Mesenchymal stem cell (in vitro differentiated cells and primary cell): Measurements from ENCODE around the gene IFI44. TPM values are rescaled to one million over a fixed set of nuclear protein-coding genes. Genes with fewer than 3 reads are reported as not detected.
A peak's percentile ranks its signal among the peaks of the same experiment; 100 is the strongest.

Source experiments
- DNase-seq: peaks from one replicate; pipeline ENCODE4 v3.0.0-alpha.2; 2013
- H2AFZ ChIP-seq: one replicate; pipeline ENCODE4 v1.6.1; 2013; ENCODE audit warnings: low read depth, mild to moderate bottlenecking, control low read depth, inconsistent platforms, low read length, moderate library complexity
- H2AK5ac ChIP-seq: 2 replicates; pipeline ENCODE4 v1.6.1; 2013; ENCODE audit warnings: low read length, moderate library complexity, mild to moderate bottlenecking, inconsistent platforms; ENCODE audit not compliant: severe bottlenecking
- H2BK120ac ChIP-seq: one replicate; pipeline ENCODE4 v1.6.1; 2013; ENCODE audit warnings: low read depth, mild to moderate bottlenecking, inconsistent platforms, low read length, moderate library complexity
- H2BK12ac ChIP-seq, 2 experiments: one replicate each; pipeline ENCODE4 v1.6.1; 2013; ENCODE audit warnings: inconsistent platforms in 2 of 2, low read length in 2 of 2, mild to moderate bottlenecking in 2 of 2, moderate library complexity in 2 of 2, control low read depth in 1 of 2
- H2BK15ac ChIP-seq: one replicate; pipeline ENCODE4 v1.6.1; 2013; ENCODE audit warnings: mild to moderate bottlenecking, low read depth, inconsistent platforms; ENCODE audit not compliant: poor library complexity, severe bottlenecking
- H2BK5ac ChIP-seq: 2 replicates; pipeline ENCODE4 v1.6.1; 2013; ENCODE audit warnings: low read depth, mild to moderate bottlenecking, low read length, control low read depth, inconsistent platforms; ENCODE audit not compliant: poor library complexity, severe bottlenecking
- H3K14ac ChIP-seq, 2 experiments: one replicate each; pipeline ENCODE4 v1.6.1; 2013; ENCODE audit warnings: inconsistent platforms in 2 of 2, low read length in 2 of 2, control low read depth in 1 of 2, mild to moderate bottlenecking in 1 of 2, moderate library complexity in 1 of 2
- H3K18ac ChIP-seq, 2 experiments: one replicate each; pipeline ENCODE4 v1.6.1; 2013; ENCODE audit warnings: inconsistent platforms in 2 of 2, low read length in 2 of 2, control low read depth in 1 of 2, low read depth in 1 of 2, mild to moderate bottlenecking in 1 of 2
- H3K23ac ChIP-seq, 2 experiments: one replicate each; pipeline ENCODE4 v1.6.1; 2013; ENCODE audit warnings: inconsistent platforms in 2 of 2, low read length in 2 of 2, mild to moderate bottlenecking in 2 of 2, moderate library complexity in 2 of 2, control low read depth in 1 of 2
- H3K27ac ChIP-seq: 2 replicates; pipeline ENCODE4 v1.5.1; 2013; ENCODE audit warnings: mild to moderate bottlenecking, moderate library complexity, low read length, control low read depth, inconsistent platforms; ENCODE audit not compliant: poor library complexity, severe bottlenecking
- H3K27me3 ChIP-seq, 2 experiments: 2 replicates each; pipeline versions ENCODE4 v1.6.1 to v1.7.0; 2013; ENCODE audit warnings: low read length in 2 of 2, mild to moderate bottlenecking in 2 of 2, moderate library complexity in 2 of 2, control low read depth in 1 of 2, inconsistent platforms in 1 of 2; ENCODE audit not compliant: control insufficient read depth in 1 of 2, insufficient read depth in 1 of 2
- H3K36me3 ChIP-seq, 2 experiments: 2 replicates each; pipeline versions ENCODE4 v1.6.1 to v1.7.0; 2013; ENCODE audit warnings: low read length in 2 of 2, control low read depth in 1 of 2, inconsistent platforms in 1 of 2, low read depth in 1 of 2, mild to moderate bottlenecking in 1 of 2; ENCODE audit not compliant: insufficient read depth in 2 of 2, control insufficient read depth in 1 of 2
- H3K4ac ChIP-seq, 2 experiments: one replicate each; pipeline ENCODE4 v1.6.1; 2013; ENCODE audit warnings: inconsistent platforms in 2 of 2, low read length in 2 of 2, mild to moderate bottlenecking in 2 of 2, moderate library complexity in 2 of 2, control low read depth in 1 of 2, low read depth in 1 of 2
- H3K4me1 ChIP-seq: 2 replicates; pipeline ENCODE4 v1.6.1; 2013; ENCODE audit warnings: low read depth, low read length, control low read depth; ENCODE audit not compliant: control insufficient read depth, insufficient read depth
- H3K4me2 ChIP-seq: 2 replicates; pipeline ENCODE4 v1.6.1; 2013; ENCODE audit warnings: low read length, mild to moderate bottlenecking, inconsistent platforms; ENCODE audit not compliant: poor library complexity, severe bottlenecking
- H3K4me3 ChIP-seq, 2 experiments: 2 replicates each; pipeline versions ENCODE4 v1.5.1 to v1.7.0; 2013; ENCODE audit warnings: low read length in 2 of 2, mild to moderate bottlenecking in 2 of 2, control low read depth in 1 of 2, low read depth in 1 of 2; ENCODE audit not compliant: insufficient read depth in 1 of 2
- H3K79me1 ChIP-seq: replicated peaks from 2 replicates; pipeline ENCODE4 v1.6.1; 2013; ENCODE audit warnings: mild to moderate bottlenecking, control low read depth, low read length, inconsistent platforms; ENCODE audit not compliant: poor library complexity, severe bottlenecking
- H3K9ac ChIP-seq: 2 replicates; pipeline ENCODE4 v1.7.0; 2013; ENCODE audit warnings: mild to moderate bottlenecking, low read length, moderate library complexity
- H3K9me3 ChIP-seq: 2 replicates; pipeline ENCODE4 v1.7.0; 2013; ENCODE audit warnings: mild to moderate bottlenecking, low read length; ENCODE audit not compliant: control insufficient read depth
- H4K8ac ChIP-seq: one replicate; pipeline ENCODE4 v1.6.1; 2013; ENCODE audit warnings: inconsistent platforms, mild to moderate bottlenecking, low read length, moderate library complexity
- H4K91ac ChIP-seq: one replicate; pipeline ENCODE4 v1.6.1; 2013; ENCODE audit warnings: mild to moderate bottlenecking, low read length, inconsistent platforms
- WGBS: methylation state at CpG from one replicate; pipeline ENCODE4 v1.1.7; 2013; ENCODE audit warnings: mixed read lengths; 5-methylcytosine and 5-hydroxymethylcytosine counted together
- polyA plus RNA-seq, 2 experiments: library from polyadenylated mRNA; stranded (reverse); fragments of 200-250 nt; gene quantifications; one replicate each; pipeline ENCODE4 v1.2.3, GENCODE V29; 2013

Gene IFI44, protein sequence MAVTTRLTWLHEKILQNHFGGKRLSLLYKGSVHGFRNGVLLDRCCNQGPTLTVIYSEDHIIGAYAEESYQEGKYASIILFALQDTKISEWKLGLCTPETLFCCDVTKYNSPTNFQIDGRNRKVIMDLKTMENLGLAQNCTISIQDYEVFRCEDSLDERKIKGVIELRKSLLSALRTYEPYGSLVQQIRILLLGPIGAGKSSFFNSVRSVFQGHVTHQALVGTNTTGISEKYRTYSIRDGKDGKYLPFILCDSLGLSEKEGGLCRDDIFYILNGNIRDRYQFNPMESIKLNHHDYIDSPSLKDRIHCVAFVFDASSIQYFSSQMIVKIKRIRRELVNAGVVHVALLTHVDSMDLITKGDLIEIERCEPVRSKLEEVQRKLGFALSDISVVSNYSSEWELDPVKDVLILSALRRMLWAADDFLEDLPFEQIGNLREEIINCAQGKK
- 4.0 TPM for polyA plus RNA-seq (2013, experiment 1 of 2)
- 4.1 TPM for polyA plus RNA-seq (2013, experiment 2 of 2)

GRCh38 chr1:78649628-78650027, at the start of gene IFI44:
TSS of gene IFI44 (plus strand) at chr1:78649831. CDS start at chr1:78650196, 365 bp downstream.
- Histone ChIP-seq H3K36me3 (peaks cover 0 to 9% of the 10 kb centered on the region in 2 experiments), H3K9me3 (no peaks in the 10 kb centered on the region), H3K9ac (peak within 1 kb of the TSS; percentile 95), H2BK5ac (no peak within 1 kb of the TSS), H4K8ac (no peak within 1 kb of the TSS), H2BK15ac (no peak within 1 kb of the TSS), H2AK5ac (no peak within 1 kb of the TSS), H2AFZ (no peak within 1 kb of the TSS), H3K27ac (no peak within 1 kb of the TSS), H3K4me1 (no peaks in the 10 kb centered on the region), H3K4ac (no peak within 1 kb of the TSS), H3K27me3 (no peaks in the 10 kb centered on the region), H3K14ac (no peak within 1 kb of the TSS), H4K91ac (no peak within 1 kb of the TSS), H3K18ac (no peak within 1 kb of the TSS), H3K4me3 (peak within 1 kb of the TSS in 1 of 2 experiments; percentile 83), H2BK120ac (no peak within 1 kb of the TSS), H3K79me1 (no peaks in the 10 kb centered on the region), H2BK12ac (no peak within 1 kb of the TSS), H3K23ac (no peak within 1 kb of the TSS), H3K4me2 (no peak within 1 kb of the TSS)
- peak; percentile 65 for DNase-seq

DNA sequence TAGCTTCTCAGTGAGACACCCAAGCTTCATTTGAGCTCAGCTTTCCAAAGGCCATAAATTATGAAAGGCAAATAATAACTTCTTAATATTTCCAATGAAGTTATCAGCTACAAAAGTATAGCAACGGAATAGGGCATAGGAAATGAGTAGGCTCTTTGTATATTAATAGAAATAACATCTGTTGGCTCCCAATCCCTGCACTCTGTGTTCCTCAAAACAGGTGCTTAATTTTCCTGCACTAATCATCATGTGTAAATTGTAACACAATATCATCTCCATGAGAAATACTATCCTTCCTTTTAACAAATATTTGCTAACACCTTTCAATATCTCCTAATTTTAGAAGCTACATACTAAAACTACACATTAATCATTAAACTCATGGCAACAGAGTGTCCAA, 48.6 kb upstream of the IFI44 start:
- Histone ChIP-seq H3K4ac (no peak overlapping the region), H3K23ac (no peak overlapping the region), H4K8ac (no peak overlapping the region), H3K36me3 (no peaks in the 10 kb centered on the region), H3K9ac (no peak overlapping the region), H3K14ac (no peak overlapping the region), H2BK12ac (no peak overlapping the region), H3K27ac (no peak overlapping the region), H2BK15ac (no peak overlapping the region), H2AFZ (no peak overlapping the region), H3K9me3 (no peaks in the 10 kb centered on the region), H2BK120ac (no peak overlapping the region), H3K4me2 (no peak overlapping the region), H3K18ac (no peak overlapping the region), H3K4me1 (no peaks in the 10 kb centered on the region), H4K91ac (no peak overlapping the region), H2BK5ac (no peak overlapping the region), H3K27me3 (no peaks in the 10 kb centered on the region), H3K4me3 (no peak overlapping the region), H3K79me1 (no peaks in the 10 kb centered on the region), H2AK5ac (no peak overlapping the region)
- no CpG with 5 or more reads among the region's 1 CpG for WGBS
- DNase-seq, result no peak

- no peaks in the 10 kb centered on the region for H3K4me1 ChIP-seq
- no peak for DNase-seq
- H4K8ac ChIP-seq, result no peak overlapping the region
- no peak overlapping the region for H4K91ac ChIP-seq
- H2AK5ac ChIP-seq, result no peak overlapping the region
- no peak overlapping the region for H3K4me3 ChIP-seq
- H3K27me3 ChIP-seq, result no peaks in the 10 kb centered on the region
- no peak overlapping the region for H2BK12ac ChIP-seq
- H3K27ac ChIP-seq, result no peak overlapping the region
- WGBS, result 83% methylated on average over 1 of the region's 1 CpG
- H3K14ac ChIP-seq, result no peak overlapping the region
- H2BK5ac ChIP-seq, result no peak overlapping the region
- no peak overlapping the region for H2BK15ac ChIP-seq
- no peak overlapping the region for H3K18ac ChIP-seq
- no peaks in the 10 kb centered on the region for H3K36me3 ChIP-seq
- no peak overlapping the region for H3K4me2 ChIP-seq
- H2AFZ ChIP-seq, result no peak overlapping the region
- H3K23ac ChIP-seq, result no peak overlapping the region
- H3K79me1 ChIP-seq, result no peaks in the 10 kb centered on the region
- H3K9ac ChIP-seq, result no peak overlapping the region
- no peak overlapping the region for H3K4ac ChIP-seq
- H2BK120ac ChIP-seq, result no peak overlapping the region
- no peaks in the 10 kb centered on the region for H3K9me3 ChIP-seq
These were observed 46.4 kb upstream of the IFI44 start for GRCh38 chr1:78603206-78603605.

DNA sequence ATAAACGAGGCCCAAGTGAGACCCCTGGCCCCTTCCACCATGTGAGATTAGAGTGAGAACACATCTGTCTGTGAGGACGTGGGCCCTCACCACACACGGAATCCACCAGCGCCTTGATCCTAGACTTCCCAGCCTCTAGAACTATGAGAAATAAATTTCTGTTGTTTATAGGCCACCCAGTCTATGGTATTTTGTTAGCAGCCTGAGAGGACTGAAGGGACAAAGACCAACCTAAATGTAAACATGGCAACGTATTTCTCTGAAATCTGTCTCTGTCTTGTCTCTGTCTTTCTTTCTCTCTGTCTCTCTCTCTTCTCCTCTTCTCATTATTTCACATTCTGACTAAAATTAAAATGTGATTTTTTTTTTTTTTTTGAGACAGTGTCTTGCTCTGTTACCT, 45.0 kb upstream of the IFI44 start:
- H3K4me2 ChIP-seq, result no peak overlapping the region
- WGBS, result 65% methylated on average over 2 of the region's 5 CpGs

More for the DNA sequence above, 45.0 kb upstream of the IFI44 start:
- Histone ChIP-seq H3K9ac (no peak overlapping the region), H2BK120ac (no peak overlapping the region), H2AFZ (no peak overlapping the region), H2BK15ac (no peak overlapping the region), H2AK5ac (no peak overlapping the region), H2BK12ac (no peak overlapping the region), H4K8ac (no peak overlapping the region), H3K4me1 (no peaks in the 10 kb centered on the region), H3K36me3 (no peaks in the 10 kb centered on the region), H3K79me1 (no peaks in the 10 kb centered on the region), H3K27ac (no peak overlapping the region), H3K14ac (no peak overlapping the region), H2BK5ac (no peak overlapping the region), H3K27me3 (no peaks in the 10 kb centered on the region), H3K4ac (no peak overlapping the region), H3K4me3 (no peak overlapping the region), H3K23ac (no peak overlapping the region), H4K91ac (no peak overlapping the region), H3K9me3 (no peaks in the 10 kb centered on the region), H3K18ac (no peak overlapping the region)
- DNase-seq, result no peak
